NCI-H128 (cell line): ENCODE measurements around the gene M1AP.

ENCODE experiments used
- DNase-seq: peaks from one replicate; lab custom pipeline; 2025; ENCODE audit not compliant: unreplicated experiment; lab: John Stamatoyannopoulos, UW

M1AP gene

DNA sequence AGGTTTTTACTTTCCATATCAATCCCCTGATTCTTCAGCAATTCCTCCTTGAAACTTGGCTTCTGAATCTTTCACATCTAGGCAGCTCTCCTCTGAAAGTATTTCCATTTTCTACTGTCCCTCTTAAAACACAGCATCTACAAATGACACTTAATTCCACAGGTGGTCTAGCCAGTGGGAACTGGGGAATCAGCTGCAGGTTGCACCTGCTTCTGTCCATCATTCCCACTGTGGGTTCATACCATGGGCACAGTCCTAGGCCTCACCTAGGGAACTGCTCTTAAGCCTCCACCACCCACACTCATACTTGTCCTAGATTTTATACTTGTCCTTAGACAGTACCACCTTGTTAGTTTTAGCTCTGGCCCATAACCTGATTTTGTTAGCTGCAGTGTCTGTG is 96.6 kb downstream of the M1AP start:
- DNase-seq: no peak

DNA sequence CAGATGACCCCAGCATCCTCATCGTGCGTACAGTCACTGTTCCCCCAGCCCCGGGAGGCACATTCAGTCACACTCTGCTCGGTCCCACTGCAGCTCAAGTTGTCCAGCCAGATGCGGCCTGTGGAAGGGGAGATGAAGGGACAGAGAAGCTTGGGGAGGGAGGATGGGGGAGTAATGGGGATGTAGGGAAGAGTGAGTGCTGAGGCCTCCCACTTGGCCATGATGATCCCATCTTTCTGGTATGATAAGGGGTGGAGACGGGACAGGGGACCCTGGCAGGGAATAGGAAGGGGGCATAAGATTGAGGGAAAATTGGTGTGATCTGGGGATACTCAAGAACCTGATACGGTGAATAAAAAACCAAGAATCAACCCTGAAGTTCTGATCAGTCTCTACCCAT is 97.9 kb downstream of the M1AP start:
- no peak for DNase-seq

DNA sequence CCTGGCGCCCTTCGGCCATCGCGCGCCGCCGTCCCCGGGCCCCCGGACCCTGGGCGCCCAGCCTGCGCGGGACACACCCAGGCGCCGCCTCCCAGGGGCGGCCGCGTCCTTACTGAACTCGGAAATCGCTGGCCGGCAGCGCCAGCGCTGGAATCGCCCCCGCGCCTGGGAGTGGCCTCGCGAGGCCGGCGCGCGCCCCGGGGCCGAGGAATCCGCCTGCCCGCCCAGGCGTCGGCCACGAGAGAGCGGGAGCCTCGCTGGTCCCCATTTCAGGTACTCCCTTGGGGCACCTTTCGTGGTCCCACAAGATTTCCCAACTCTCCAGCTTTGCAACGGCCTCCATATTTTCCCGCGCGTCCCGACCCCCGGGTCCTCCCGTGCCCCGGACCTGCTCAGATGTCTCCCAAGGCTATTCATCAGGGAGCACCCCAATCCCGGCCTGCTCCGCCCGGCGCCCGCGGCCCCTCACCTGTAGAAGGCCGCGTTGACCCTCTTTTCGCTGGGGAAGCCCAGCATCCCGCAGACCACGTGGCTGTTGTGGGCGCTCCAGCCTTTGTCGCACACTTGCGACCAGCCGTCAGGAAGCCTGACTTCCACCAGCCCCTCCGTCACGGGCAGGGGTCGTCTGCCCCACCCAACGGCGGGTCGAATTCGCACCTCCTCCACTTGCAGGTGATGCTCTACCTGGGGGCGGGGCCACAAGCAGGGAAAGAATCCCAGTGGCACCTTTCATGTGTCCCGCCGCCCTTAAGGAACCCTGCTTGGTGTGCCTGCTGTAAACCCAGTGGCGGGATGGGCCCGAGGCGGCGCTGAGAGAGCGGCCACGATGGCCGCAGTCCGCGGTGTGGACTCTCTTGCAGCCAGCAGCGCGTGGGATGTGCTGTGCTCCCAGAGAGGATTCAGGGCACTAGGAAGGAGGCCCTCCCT is 99.0 kb downstream of the M1AP start:
- peak; percentile 27 for DNase-seq

DNA sequence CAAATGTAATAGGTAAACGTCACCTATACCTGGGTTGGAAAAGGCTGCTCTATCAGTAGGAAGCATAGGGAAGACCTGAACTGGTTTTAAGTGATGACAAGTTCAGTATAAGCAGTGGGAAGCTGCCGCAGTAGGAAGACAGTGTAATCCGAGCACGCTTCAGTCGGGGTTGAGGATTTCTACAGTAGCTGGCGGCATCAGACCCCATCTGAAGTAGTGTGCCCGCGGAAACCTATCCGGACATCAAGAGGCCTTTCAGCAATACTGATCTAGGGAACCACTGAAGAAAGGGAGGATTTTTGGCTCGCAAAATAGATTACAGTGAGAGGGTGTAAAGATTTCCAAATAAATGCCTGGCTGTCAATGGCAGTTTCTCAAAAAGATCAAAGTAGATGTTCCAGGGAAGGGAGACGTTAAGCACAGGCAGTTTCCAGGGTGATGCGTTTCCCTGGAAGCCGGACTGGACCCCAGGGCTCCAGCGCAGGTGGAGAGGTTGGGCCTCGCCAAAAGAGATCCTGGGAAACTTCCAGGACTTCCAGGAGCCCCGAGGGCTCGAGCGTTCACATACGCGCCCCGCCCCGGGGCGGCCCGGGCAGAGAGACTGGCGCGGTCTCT is 99.7 kb downstream of the M1AP start:
- DNase-seq: no peak

DNA sequence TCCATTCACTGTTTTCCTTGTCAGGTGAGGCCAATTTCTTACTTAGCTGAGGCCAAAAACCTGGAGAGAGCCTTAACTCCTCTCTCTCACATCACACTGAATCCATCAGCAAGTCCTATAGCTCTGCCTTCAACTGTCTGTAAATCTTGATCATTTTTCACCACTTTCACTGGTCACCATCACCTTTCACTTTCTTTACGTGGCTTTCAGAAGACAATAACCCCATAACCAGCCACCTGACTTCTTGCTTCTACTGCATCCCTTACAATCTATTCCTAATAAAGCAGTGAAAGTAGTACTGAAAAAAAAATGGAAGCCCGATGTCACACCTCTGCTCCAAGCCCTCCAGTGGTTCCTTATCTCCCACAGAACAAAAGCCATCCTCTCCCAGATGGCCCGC is 102.1 kb downstream of the M1AP start:
- no peak for DNase-seq

DNA sequence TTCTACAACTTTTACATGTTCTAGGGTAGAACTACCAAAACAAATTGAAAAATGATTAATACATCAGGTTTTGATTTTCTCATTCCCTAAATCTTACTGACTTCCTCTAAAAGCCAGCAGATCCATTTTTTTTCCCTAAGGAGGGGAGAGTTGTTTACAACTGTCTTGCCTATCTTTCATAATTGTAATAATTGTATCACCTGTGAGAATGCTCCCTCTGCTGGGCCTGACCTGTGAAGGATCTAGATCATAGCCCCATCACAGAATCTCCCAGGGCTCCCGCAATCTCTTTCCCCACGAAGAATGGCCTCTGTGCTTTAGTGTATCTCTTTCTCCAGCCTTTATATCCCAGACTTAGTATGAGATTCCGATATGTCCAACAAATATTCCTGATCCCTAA is 103.5 kb downstream of the M1AP start:
- DNase-seq: no peak

DNA sequence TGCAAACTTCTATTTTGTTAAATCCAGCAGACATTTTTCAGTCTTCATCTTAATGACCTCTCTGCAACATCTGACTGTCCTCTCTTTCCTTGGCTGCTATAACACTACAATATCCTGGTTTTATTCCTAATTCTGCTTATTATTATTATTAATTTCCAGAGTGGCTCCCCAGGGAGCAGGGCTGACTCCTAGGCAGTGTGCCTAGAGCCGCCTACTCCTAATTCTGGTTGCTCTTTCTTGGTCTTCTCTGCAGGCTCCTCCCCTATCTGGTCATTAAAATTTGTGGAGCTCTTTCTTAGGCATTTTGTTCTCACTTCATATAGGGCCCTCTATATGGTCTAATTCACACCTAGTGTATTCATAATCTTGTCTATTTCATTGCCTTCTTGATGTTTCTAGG is 105.2 kb downstream of the M1AP start:
- DNase-seq: no peak

DNA sequence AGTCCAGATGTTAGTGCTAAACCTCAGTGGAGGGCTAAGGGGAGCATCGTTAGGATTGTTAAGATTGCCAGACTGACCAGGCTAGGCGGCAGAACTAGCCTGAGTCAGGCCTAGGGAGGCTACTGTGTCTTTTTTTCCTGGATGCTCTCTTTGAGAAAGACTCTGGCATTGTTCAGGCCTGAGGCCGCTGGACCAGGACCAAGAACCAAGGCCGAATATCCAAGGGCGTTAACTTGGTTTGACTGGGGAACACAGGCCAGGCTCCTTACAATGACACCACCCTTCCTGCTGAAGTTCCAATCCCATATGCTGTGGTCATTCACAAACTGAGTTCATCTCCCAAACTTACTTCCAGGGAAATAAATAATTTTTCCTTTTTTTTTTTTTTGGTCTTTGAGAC is 107.8 kb downstream of the M1AP start:
- DNase-seq: no peak

DNA sequence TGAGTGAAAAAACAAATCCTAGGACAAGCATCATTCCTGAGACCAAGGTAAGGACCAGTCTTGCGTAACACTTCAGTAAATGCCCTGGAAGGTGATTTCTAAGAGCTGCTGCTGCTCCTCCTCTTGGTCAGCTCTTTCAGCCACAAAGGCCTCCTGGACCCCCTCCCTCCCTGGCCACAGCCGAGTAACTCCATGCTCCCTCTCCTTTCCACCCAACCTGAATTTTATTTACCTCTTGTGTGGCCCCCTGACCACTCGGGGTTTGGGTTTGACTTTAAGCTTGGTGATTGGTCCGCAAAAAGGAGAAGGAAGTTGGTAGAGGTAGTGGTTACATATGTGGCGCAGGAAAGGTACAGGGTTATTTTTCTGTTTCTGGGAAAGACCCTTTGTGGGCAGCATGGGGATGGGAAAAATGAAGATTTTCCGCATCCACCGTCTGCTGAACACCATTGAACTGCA is 109.2 kb downstream of the M1AP start:
- no peak for DNase-seq

DNA sequence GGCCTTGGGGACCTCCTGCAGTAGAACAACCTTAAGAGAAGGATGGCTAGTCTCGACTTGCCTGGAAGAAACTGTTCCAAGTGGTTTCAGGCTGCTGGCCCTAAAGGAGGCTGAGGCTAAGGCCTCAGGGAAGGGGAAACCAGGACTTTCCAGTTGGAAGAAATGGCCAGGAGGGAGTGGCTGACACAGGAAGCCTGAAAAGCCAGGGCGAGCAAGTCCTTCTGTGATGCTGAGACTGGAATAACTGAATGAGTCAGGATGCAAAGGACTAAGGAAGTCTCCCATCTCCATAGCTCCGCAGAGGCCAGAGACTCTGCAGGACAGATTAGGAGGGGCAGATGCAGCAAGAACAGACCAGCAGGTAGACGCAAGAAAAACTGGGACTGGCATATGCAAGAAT is 111.0 kb downstream of the M1AP start:
- DNase-seq: no peak

DNA sequence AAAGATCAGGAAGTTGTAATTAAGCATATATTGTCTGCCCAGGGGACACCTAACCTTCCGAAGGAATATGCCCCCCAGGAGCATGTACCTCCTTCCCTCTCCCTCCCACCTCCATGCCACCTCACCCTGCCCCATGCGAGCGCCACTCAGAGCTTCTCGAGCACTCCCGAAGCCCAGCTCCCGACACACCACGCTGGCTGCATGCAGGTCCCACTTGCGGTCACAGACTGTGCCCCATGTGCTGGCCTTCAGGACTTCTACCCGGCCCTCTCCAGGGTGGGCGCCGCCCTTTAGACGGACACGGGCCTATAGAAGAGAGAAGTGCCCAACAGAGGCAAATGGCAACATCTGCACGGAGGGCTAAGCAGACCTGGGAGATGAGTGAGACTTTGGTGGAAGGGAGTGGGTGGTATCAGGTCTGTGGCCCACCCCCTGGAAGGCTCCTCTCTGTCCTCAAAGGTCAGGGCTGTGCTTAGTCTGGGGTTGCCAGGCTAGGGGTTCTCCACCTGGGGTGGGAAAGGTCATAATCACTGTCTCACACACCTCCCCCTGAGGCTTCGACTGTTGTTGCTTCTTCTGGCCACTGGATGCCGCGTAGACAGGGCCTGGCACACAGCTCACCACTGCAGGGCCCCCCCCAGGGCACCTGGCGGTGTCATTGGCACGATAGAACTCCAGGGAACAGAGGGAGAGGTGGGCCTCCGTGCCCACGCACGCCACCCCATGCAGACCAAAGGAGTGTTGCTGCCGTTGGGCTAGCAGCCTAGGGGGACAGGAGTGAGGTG is 111.8 kb downstream of the M1AP start:
- DNase-seq: no peak

DNA sequence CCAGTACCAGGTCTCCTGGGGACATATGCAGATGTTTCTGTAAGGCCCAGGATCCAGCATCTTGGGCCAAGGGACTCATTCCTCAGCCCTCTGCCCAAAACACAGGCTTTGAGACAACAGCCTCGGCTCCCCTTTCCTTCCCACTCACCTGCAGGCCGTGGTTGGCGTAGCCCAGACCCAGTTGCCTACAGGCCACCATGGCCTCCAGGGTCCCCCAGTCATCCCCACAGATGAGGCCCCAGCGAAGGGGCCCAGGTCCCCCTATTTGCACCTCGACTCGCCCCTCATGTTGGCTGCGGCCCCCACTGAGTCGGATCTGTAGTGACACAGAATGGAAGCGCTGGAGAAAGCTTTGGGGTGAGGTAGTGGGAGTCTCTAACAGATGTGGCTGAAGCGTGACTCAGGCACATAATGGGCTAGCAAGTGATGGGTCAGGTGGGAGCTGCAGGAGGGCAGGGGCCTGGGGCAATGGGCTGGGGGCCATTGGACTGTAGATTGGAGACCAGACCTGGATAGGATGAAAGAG is 112.6 kb downstream of the M1AP start:
- no peak for DNase-seq

DNA sequence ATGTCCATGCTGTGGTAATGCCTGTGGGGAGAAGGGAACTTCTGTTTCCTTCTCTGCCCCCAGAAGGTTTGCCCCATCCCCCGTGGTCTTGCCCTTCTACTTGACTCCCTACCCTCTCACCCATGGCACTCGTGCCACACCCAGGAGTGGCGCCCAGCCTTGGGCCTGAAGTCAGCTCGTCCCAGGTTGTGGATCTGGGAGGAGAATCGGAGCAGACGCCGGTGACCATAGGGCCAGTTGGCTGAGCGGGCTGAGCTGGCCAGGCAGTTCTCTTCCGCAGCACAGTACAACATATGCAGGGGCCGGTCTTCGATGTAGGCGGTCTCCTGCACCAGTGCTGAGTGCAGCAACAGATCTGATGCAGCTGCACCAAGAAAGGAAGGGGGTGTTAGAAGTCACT is 113.7 kb downstream of the M1AP start:
- no peak for DNase-seq

DNA sequence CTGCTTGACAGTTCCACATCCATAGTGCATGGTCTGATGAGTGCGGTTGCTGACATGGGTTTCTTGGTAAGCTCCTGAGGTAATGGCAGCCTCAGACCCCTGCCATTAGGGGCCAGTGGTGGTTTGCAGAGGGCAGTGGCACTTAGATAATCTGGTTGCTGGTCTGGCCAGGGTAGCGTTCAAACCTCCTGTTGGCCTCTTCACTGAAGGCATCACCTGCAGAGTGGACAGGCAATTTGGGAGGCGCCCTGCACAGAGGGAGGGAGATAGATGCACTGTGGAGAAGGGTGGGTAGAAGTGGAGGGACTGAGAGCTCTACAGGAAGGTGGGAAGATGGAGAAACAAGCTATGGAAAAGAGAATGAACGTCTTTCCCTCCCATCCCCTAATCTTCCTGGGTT is 114.7 kb downstream of the M1AP start:
- no peak for DNase-seq

DNA sequence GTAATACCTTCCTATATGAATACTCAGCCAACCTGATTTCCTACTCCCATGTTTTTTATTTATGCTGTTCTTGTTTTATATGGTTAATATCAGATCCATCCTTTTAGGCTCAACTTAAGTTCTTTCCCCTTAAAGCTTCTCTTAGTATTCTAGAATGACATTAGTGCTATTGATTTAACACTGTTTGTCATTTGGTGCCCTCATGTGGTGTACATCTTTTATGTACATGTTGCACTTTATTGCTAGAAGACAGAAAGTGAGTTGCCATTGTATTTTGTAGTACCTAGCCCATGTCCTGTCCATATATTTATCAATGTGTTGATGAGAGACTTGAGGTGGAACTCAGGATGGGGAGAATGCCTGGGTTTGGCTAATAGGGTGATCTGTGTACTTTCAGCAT is 115.9 kb downstream of the M1AP start:
- DNase-seq: no peak

DNA sequence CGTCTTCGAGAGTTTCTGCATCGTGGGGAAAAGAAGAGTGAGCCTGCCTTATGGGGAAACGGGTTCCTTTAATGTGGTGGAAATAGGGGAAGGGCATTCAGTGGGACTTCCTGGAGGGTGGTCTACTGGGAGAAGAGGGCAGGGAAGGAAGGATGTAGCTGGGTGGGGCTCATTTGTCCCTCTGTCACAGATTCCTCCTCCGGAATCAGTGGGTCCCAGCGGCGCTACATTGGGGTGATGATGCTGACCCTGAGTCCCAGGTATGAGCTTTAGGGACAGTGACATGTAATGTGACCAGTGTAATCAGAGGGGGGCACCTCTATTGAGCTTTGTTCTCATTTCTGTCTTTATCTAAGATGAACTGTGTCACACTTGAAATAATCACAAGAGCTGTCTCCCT is 116.5 kb downstream of the M1AP start:
- DNase-seq: no peak

DNA sequence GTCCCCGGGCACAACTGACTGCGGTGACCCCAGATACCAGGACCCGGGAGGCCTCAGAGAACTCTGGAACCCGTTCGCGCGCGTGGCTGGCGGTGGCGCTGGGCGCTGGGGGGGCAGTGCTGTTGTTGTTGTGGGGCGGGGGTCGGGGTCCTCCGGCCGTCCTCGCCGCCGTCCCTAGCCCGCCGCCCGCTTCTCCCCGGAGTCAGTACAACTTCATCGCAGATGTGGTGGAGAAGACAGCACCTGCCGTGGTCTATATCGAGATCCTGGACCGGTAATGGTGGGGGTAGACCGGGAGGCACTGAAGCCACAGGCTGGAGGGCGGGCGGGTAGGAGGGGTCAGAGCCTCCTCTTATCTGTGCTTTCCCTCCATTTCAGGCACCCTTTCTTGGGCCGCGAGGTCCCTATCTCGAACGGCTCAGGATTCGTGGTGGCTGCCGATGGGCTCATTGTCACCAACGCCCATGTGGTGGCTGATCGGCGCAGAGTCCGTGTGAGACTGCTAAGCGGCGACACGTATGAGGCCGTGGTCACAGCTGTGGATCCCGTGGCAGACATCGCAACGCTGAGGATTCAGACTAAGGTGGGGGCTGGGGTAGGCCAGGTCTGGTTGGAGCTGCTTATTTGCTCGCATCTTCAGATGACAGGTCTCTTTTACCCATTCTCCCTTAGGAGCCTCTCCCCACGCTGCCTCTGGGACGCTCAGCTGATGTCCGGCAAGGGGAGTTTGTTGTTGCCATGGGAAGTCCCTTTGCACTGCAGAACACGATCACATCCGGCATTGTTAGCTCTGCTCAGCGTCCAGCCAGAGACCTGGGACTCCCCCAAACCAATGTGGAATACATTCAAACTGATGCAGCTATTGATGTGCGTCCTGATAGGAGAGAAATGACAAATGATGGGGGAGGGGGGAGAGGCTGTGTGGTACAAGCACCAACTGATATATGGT is 117.6 kb downstream of the M1AP start:
- DNase-seq: no peak

DNA sequence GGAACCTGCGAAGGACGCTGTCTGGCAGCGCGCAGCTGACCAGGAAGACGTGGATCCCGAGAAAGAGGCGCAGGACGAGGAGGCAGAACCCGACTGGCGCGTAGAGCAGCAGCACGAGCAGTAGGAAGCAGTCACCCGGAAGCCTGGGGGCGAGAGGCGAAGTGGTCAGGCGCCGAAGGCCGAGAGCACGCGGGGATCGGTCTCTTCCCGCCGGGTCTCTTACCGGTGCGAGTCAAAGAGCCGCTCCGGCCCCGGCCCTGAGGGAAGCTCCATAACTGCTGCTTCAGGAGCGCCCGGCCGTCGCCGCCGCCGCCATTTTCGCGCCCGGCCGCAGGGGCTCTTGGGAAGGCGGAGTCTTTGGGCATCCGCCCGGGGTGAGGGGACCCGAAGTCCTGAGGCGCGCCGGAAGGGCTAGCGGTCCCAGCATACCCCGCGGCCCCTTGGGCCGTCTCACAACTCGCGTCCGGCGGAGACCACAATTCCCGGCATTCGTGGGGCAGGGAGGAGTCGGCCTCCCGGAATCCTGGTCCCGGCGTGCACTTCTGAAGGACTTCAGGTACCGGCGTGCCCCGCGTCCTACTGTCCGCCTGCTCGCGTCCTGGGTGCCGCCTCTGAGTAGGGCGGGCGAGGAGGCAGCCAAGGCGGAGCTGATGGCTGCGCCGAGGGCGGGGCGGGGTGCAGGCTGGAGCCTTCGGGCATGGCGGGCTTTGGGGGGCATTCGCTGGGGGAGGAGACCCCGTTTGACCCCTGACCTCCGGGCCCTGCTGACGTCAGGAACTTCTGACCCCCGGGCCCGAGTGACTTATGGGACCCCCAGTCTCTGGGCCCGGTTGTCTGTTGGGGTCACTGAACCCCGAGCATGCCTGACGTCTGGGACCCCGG is 118.5 kb downstream of the M1AP start, which contains the start of the genes AUP1 and HTRA2:
Gene AUP1 (minus strand): TSS at position 350 of the 882 bp plus-strand sequence. CDS start 77 bp downstream, at position 273.
Gene HTRA2 (plus strand): TSS at position 577 of the 882 bp plus-strand sequence. CDS start 74 bp downstream, at position 651.
- peak; percentile 96 for DNase-seq
